HG02759 (cell line): ENCODE measurements around the gene SAMD4B.

Experiments used
- ATAC-seq: cut with Tn5 transposase; IDR thresholded peaks from one replicate; pipeline ENCODE4 v1.9.1; 2021; ENCODE audit warnings: mild to moderate bottlenecking, moderate library complexity; ENCODE audit not compliant: unreplicated experiment

The SAMD4B gene

GRCh38 chr19:39420769-39421168 is 78.5 kb downstream of the SAMD4B start:
- ATAC-seq: no peak

- no peak for ATAC-seq
Observed at GRCh38 chr19:39422020-39422419, 79.8 kb downstream of the SAMD4B start.

GRCh38 chr19:39423258-39424086 is 81.3 kb downstream of the SAMD4B start:
- no peak for ATAC-seq

- no peak for ATAC-seq
Observed at GRCh38 chr19:39424934-39425333, 82.7 kb downstream of the SAMD4B start.

GRCh38 chr19:39425744-39426143 is 83.5 kb downstream of the SAMD4B start:
- ATAC-seq: no peak

- no peak for ATAC-seq
Observed at GRCh38 chr19:39426170-39426569, 83.9 kb downstream of the SAMD4B start.

- ATAC-seq: no peak
Observed at GRCh38 chr19:39427707-39428106, 85.5 kb downstream of the SAMD4B start.

GRCh38 chr19:39428283-39429112 is 86.3 kb downstream of the SAMD4B start:
- ATAC-seq: no peak

GRCh38 chr19:39430675-39431593 is 88.7 kb downstream of the SAMD4B start:
- ATAC-seq: no peak

- ATAC-seq: no peak
Observed at GRCh38 chr19:39432677-39433025, 90.4 kb downstream of the SAMD4B start.

GRCh38 chr19:39433480-39434079 is 91.4 kb downstream of the SAMD4B start:
- no peak for ATAC-seq

GRCh38 chr19:39434123-39435076 is 92.2 kb downstream of the SAMD4B start:
- no peak for ATAC-seq
